ENCODE results near the gene PPP1R14B. TPM values are rescaled to one million over a fixed set of nuclear protein-coding genes. Genes with fewer than 3 reads are reported as not detected.

Gene PPP1R14B
- total RNA-seq, 1 donor from 2014 or later, result 76.5 TPM

DNA sequence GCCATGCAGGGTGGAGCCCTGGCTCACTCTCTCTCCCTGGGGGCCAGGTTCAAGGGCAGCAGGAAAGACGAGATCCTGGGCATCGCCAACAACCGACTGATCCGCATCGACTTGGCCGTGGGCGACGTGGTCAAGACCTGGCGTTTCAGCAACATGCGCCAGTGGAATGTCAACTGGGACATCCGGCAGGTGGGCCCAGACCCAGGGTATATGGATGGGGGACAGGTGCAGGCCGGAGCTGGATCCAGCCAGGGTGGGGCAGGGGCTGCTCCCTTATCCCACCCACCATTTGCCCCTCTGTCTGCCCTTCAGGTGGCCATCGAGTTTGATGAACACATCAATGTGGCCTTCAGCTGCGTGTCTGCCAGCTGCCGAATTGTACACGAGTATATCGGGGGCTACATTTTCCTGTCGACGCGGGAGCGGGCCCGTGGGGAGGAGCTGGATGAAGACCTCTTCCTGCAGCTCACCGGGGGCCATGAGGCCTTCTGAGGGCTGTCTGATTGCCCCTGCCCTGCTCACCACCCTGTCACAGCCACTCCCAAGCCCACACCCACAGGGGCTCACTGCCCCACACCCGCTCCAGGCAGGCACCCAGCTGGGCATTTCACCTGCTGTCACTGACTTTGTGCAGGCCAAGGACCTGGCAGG is 23.6 kb downstream of the PPP1R14B start:
- DNase-seq (peak; percentile 63), ATAC-seq (no peak)
- Histone ChIP-seq H3K27ac (no peak overlapping the region), H3K36me3 (peaks cover 45% of the 10 kb centered on the region), H3K9me3 (no peaks in the 10 kb centered on the region), H3K27me3 (no peaks in the 10 kb centered on the region), H3K4me1 (peaks cover 23% of the 10 kb centered on the region), H3K4me3 (no peak overlapping the region)
- intact Hi-C loops (cut with DNase I), result no loop called here
- TF ChIP-seq, protein P1, sequence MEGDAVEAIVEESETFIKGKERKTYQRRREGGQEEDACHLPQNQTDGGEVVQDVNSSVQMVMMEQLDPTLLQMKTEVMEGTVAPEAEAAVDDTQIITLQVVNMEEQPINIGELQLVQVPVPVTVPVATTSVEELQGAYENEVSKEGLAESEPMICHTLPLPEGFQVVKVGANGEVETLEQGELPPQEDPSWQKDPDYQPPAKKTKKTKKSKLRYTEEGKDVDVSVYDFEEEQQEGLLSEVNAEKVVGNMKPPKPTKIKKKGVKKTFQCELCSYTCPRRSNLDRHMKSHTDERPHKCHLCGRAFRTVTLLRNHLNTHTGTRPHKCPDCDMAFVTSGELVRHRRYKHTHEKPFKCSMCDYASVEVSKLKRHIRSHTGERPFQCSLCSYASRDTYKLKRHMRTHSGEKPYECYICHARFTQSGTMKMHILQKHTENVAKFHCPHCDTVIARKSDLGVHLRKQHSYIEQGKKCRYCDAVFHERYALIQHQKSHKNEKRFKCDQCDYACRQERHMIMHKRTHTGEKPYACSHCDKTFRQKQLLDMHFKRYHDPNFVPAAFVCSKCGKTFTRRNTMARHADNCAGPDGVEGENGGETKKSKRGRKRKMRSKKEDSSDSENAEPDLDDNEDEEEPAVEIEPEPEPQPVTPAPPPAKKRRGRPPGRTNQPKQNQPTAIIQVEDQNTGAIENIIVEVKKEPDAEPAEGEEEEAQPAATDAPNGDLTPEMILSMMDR (IDR thresholded peaks at IDR 0.05), result no peak

DNA sequence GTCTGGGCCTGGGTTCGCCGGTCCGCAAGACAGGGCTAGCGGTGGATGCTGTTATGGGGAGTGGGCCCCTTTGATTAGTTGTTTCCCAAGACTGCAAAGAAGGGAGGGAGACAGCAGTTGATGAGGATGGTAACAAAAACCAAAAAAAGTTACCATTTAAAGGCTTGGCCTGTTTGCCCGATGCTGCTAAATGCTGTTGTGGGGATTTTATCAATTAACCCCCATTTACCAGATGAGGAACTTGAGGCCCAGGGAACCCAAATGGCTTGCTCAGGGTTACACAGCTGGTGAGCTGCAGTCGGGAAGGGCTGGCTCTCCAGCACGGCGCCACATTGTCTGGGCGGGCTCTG is 24.1 kb downstream of the PPP1R14B start:
- Histone ChIP-seq H3K27me3 (no peaks in the 10 kb centered on the region), H3K36me3 (peaks cover 45% of the 10 kb centered on the region), H3K27ac (no peak overlapping the region), H3K4me3 (no peak overlapping the region), H3K9me3 (no peaks in the 10 kb centered on the region), H3K4me1 (peaks cover 18% of the 10 kb centered on the region)
- intact Hi-C loops (cut with DNase I), result no loop called here
- TF ChIP-seq, protein P1 (IDR thresholded peaks at IDR 0.05), result no peak
- DNase-seq (no peak), ATAC-seq (no peak)

DNA sequence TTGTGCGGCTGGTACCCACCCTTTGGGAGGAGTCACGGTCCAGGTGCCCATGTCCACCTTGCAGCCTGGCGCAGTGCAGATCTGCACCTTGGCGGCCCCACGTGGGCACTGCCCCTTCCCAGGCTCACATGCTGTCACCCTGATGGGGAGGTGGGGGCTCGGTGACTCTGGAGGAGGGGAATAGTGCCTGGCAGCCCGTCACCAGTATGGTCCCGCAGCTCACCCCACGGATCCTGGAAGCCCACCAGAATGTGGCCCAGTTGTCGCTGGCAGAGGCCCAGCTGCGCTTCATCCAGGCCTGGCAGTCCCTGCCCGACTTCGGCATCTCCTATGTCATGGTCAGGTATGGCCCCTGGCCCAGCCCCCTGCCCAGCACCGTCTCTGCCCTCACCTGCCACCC is 25.9 kb downstream of the PPP1R14B start:
- Histone ChIP-seq H3K4me3 (no peak overlapping the region), H3K27me3 (no peaks in the 10 kb centered on the region), H3K9me3 (no peaks in the 10 kb centered on the region), H3K4me1 (peaks cover 8% of the 10 kb centered on the region), H3K36me3 (peaks cover 45% of the 10 kb centered on the region), H3K27ac (no peak overlapping the region)
- ATAC-seq, result no peak
- TF ChIP-seq, protein P1 (IDR thresholded peaks at IDR 0.05), result no peak
- DNase-seq, result peak; percentile 62
- intact Hi-C loops (cut with DNase I), result no loop called here

DNA sequence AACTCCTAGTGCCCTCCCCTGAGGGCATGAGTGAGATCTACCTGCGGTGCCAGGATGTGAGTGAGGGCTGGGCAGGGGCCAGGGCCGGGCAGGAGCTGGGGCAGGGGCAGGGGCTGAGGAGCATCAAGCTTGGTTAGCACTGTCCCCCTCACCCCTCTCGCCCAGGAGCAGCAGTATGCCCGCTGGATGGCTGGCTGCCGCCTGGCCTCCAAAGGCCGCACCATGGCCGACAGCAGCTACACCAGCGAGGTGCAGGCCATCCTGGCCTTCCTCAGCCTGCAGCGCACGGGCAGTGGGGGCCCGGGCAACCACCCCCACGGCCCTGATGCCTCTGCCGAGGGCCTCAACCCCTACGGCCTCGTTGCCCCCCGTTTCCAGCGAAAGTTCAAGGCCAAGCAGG is 26.5 kb downstream of the PPP1R14B start:
- no peak overlapping the region for H3K27ac ChIP-seq
- H3K9me3 ChIP-seq, result no peaks in the 10 kb centered on the region
- no peak for DNase-seq
- peaks cover 45% of the 10 kb centered on the region for H3K36me3 ChIP-seq
- ATAC-seq, result no peak
- TF ChIP-seq, protein P1 (IDR thresholded peaks at IDR 0.05), result no peak
- no peaks in the 10 kb centered on the region for H3K27me3 ChIP-seq
- peaks cover 7% of the 10 kb centered on the region for H3K4me1 ChIP-seq
- no peak overlapping the region for H3K4me3 ChIP-seq
- intact Hi-C loops (cut with DNase I), result no loop called here

DNA sequence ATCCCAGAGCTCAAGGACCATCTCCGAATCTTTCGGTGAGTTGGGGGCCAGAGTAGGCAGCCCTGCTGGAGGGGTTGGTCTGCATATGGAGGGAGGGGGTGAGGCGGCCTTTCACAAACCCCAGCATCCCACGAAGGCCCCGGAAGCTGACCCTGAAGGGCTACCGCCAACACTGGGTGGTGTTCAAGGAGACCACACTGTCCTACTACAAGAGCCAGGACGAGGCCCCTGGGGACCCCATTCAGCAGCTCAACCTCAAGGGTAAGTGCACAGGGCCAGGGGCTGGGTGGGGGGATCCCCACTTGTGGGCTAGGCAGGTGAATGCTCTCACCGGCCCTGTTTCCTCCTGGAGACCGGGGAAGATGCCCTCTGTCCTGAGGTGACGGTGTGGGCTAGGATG is 27.0 kb downstream of the PPP1R14B start:
- Histone ChIP-seq H3K27ac (no peak overlapping the region), H3K9me3 (no peaks in the 10 kb centered on the region), H3K4me1 (peaks cover 2% of the 10 kb centered on the region), H3K36me3 (peaks cover 45% of the 10 kb centered on the region), H3K27me3 (no peaks in the 10 kb centered on the region), H3K4me3 (no peak overlapping the region)
- no peak for ATAC-seq
- DNase-seq, result no peak
- TF ChIP-seq, protein P1 (IDR thresholded peaks at IDR 0.05), result no peak
- intact Hi-C loops (cut with DNase I), result no loop called here

DNA sequence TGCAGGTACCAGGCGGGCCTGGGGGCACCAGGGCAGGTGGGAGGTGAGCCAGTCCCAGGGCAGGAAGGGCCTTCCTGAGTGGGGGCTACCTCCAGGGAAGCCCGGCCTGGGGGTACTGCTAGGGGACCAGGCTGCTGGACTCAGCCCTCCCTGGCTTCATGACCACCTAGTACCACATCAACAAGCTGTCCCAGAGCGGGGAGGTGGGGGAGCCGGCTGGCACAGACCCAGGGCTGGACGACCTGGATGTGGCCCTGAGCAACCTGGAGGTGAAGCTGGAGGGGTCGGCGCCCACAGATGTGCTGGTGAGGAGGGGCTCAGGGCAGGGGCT is 27.4 kb downstream of the PPP1R14B start:
- peak; percentile 64 for DNase-seq
- H3K27ac ChIP-seq, result no peak overlapping the region
- intact Hi-C loops (cut with DNase I), result no loop called here
- no peaks in the 10 kb centered on the region for H3K4me1 ChIP-seq
- H3K4me3 ChIP-seq, result no peak overlapping the region
- no peaks in the 10 kb centered on the region for H3K27me3 ChIP-seq
- peaks cover 45% of the 10 kb centered on the region for H3K36me3 ChIP-seq
- no peaks in the 10 kb centered on the region for H3K9me3 ChIP-seq
- TF ChIP-seq, protein P1 (IDR thresholded peaks at IDR 0.05), result no peak
- no peak for ATAC-seq

Measured in upper lobe of right lung (tissue), 1 donor.